Effector memory CD4-positive, alpha-beta T cell (primary cell): Measurements from ENCODE around the gene GALNT17.
"Not testable (repeated sequence)": the region's sequence is repeated elsewhere in the genome, so short reads cannot be mapped to it uniquely, and the experiment has no call there.

Source experiments
- DNase-seq, 3 donors: peaks; one replicate each; pipeline ENCODE4 v3.0.0-alpha.2; 2020
- H3K27ac ChIP-seq: 2 replicates; pipeline ENCODE4 v1.7.0; 2013; ENCODE audit warnings: mild to moderate bottlenecking, low read length, moderate library complexity; ENCODE audit not compliant: insufficient read depth, poor library complexity, severe bottlenecking
- H3K27me3 ChIP-seq: replicated peaks from 2 replicates; pipeline ENCODE4 v1.7.0; 2013; ENCODE audit warnings: mild to moderate bottlenecking, low read length; ENCODE audit not compliant: insufficient read depth, control insufficient read depth, poor library complexity, severe bottlenecking
- H3K36me3 ChIP-seq: 2 replicates; pipeline ENCODE4 v1.7.0; 2013; ENCODE audit warnings: mild to moderate bottlenecking, low read length, moderate library complexity; ENCODE audit not compliant: control insufficient read depth, insufficient read depth
- H3K4me1 ChIP-seq: 2 replicates; pipeline ENCODE4 v1.7.0; 2013; ENCODE audit warnings: low read length, mild to moderate bottlenecking; ENCODE audit not compliant: control insufficient read depth, insufficient read depth, poor library complexity, severe bottlenecking
- H3K4me3 ChIP-seq: 2 replicates; pipeline ENCODE4 v1.7.0; 2013; ENCODE audit warnings: low read length, low read depth, mild to moderate bottlenecking; ENCODE audit not compliant: insufficient read depth, poor library complexity, severe bottlenecking
- H3K9me3 ChIP-seq: 2 replicates; pipeline ENCODE4 v1.7.0; 2013; ENCODE audit warnings: mild to moderate bottlenecking, low read length, moderate library complexity; ENCODE audit not compliant: control insufficient read depth

GALNT17 gene

DNA sequence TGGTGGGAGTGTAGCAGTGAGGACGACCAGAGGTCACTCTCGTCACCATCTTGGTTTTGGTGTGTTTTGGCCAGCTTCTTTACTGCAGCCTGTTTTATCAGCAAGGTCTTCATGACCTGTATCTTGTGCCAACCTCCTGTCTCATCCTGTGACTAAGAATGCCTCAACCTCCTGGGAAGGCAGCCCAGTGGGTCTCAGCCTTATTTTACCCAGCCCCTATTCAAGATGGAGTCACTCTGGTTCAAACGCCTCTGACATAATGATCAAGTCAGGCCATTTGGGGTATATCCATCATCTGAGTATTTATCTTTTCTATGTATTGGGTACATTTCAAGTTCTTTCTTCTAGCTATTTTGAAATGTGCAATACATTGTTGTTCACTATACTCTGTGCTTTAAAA lies 503.9 kb downstream of the GALNT17 start:
- H3K9me3 ChIP-seq, H3K27ac ChIP-seq, H3K36me3 ChIP-seq, DNase-seq, H3K27me3 ChIP-seq, H3K4me1 ChIP-seq, H3K4me3 ChIP-seq: not testable (repeated sequence)

DNA sequence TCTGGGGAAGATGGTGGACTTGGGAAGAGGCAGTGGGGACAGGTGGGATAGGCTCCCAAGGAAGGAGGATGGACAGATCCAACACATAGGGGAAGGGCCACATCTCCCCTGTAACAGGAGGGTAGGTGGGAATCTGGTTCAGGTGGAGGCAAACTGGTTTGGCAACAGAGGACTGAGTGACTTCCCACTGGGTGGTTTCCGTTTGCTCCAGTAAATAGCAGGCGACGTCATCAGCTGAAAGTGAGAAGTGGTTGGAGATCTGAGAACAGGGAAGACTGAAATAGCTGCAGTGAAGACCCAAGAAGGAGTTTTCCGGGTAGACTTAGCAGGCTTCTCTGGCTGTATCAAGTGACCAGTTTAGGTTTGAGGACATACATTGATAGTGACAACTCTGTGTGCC lies 504.4 kb downstream of the GALNT17 start:
- no peaks in the 10 kb centered on the region for H3K9me3 ChIP-seq
- no peak for DNase-seq
- no peaks in the 10 kb centered on the region for H3K4me1 ChIP-seq

DNA sequence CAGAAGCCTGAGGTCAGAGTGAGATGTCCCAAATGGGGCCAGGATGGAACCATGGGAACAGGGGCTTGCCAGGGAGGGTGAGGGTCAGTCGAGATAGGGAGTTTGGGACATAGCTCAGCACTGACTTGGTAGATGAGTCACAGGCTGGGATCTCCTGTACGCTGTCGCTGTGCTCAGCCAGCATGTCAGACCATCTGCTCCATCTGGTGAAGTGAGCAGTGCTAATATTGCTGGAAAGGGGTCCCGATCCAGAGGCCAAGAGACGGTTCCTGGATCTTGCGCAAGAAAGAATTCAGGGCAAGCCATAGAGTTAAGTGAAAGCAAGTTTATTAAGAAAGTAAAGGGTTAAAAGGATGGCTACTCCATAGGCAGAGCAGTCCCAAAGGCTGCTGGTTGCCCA lies 505.6 kb downstream of the GALNT17 start:
- H3K27ac ChIP-seq = no peak overlapping the region
- no peaks in the 10 kb centered on the region for H3K9me3 ChIP-seq
- no peaks in the 10 kb centered on the region for H3K4me1 ChIP-seq
- H3K27me3 ChIP-seq = no peaks in the 10 kb centered on the region
- H3K36me3 ChIP-seq = no peaks in the 10 kb centered on the region
- H3K4me3 ChIP-seq = no peak overlapping the region
- DNase-seq = no peak

More for the DNA sequence above, 504.4 kb downstream of the GALNT17 start:
- Histone ChIP-seq H3K27ac (no peak overlapping the region), H3K4me3 (no peak overlapping the region), H3K27me3 (no peaks in the 10 kb centered on the region), H3K36me3 (no peaks in the 10 kb centered on the region)

DNA sequence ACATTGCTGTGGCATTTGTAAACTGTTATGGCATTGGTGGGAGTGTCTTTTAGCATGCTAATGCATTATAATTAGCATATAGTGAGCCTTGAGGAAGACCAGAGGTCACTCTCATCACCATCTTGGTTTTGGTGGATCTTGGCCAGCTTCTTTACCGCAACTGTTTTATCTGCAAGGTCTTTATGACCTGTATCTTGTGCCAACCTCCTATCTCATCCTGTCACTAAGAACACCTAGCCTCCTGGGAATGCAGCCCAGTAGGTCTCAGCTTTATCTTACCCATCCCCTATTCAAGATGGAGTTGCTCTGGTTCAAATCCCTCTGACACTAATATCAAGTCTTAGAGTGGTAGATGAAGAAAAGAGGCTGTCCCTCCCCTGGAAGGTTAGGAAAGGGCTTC lies 506.2 kb downstream of the GALNT17 start:
- no peak for DNase-seq
- Histone ChIP-seq H3K36me3 (no peaks in the 10 kb centered on the region), H3K27ac (no peak overlapping the region), H3K4me3 (no peak overlapping the region), H3K9me3 (no peaks in the 10 kb centered on the region), H3K4me1 (no peaks in the 10 kb centered on the region), H3K27me3 (no peaks in the 10 kb centered on the region)

DNA sequence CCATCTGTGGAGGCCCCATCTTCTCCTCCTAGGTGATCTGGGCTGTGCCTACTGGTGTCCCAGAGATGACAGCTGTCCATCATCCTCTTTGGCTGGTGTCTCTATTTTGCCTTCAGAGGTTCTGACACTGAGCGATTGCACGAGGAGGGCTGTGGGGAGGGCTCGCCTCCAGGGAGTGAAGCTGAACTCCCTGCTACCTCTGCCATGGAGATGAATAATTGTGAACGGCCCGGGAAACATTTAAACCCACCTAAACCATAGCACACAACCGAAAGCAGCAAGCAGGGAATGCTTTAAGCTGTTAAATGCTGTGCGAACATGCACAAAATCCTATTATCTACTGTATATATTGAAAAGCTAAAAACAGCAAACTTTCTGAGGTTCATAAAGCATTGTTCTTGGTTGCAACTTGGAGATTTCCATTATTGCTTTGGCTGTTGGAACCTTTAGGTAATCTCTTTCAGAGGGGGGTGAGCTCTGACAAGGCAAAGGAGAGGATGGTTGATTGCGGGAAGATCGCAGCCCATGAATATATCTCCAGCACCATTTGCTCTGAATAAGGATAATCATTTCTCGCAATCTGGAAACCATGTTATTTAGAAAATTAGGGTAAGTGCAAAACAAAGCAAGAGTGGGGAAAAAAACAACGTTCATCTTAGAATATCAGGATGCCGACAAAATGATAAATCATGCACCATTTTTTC lies 507.6 kb downstream of the GALNT17 start:
- Histone ChIP-seq H3K4me3 (no peak overlapping the region), H3K9me3 (no peaks in the 10 kb centered on the region), H3K27me3 (no peaks in the 10 kb centered on the region), H3K4me1 (no peaks in the 10 kb centered on the region), H3K27ac (no peak overlapping the region), H3K36me3 (no peaks in the 10 kb centered on the region)
- no peak for DNase-seq

DNA sequence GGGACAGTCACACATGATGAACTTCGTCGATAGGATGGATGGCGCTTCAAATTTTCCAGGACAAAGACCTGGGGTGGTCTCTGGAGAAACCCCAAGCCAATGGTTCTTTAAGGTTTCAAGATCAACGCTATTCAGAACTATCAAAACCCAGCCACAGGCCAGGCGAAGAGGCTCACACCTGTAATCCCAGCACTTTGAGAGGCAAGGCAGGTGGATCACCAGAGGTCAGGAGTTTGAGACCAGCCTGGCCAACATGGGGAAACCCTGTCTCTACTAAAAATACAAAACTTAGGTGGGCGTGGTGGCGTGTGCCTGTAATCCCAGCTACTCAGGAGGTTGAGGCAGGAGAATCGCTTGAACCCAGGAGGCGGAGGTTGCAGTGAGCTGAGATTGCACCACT lies 511.1 kb downstream of the GALNT17 start:
- H3K9me3 ChIP-seq, H3K27ac ChIP-seq, H3K4me1 ChIP-seq, H3K27me3 ChIP-seq, H3K36me3 ChIP-seq, H3K4me3 ChIP-seq, DNase-seq: not testable (repeated sequence)

DNA sequence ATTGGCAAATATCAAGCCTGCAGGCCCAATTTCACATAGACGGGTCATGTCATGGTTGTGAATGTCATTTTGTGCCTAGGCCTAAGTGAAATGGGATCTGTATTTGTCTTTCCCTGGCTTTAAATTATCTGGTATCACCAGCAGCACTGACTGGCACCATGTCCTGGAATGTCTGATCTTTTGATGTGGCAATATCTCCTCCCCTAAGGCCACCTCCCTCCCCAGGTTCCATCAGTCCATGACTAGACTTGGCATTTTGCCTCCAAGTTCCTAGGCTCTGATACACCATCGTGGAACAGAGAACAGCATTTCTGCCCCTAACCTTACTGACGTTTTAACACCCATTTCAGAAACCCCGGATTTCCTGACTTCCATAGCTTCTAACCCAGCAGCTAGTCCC lies 513.9 kb downstream of the GALNT17 start:
- no peaks in the 10 kb centered on the region for H3K9me3 ChIP-seq
- H3K4me1 ChIP-seq = no peaks in the 10 kb centered on the region
- no peak overlapping the region for H3K27ac ChIP-seq
- no peaks in the 10 kb centered on the region for H3K27me3 ChIP-seq
- H3K4me3 ChIP-seq = no peak overlapping the region
- no peaks in the 10 kb centered on the region for H3K36me3 ChIP-seq
- no peak for DNase-seq

DNA sequence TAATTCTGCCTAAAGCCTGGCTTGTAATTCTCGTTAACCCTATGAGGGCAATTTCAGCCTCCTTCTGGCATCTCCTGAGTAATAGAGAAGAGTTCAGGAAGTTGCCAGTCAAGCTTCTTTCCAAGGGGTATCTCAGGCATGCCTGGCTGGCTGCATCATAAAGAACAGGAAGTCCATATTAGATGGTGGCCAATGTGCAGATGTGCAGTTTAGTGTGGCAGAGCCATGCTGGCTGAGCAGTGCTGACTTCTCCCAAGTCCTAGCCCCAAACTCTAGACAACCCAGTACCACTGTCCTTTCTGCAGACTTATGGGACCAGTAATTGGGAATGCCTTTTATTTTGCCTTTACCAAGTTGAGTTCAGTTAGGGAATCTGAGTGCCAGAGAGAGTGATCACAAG lies 517.9 kb downstream of the GALNT17 start:
- H3K4me3 ChIP-seq = no peak overlapping the region
- H3K4me1 ChIP-seq = no peaks in the 10 kb centered on the region
- no peaks in the 10 kb centered on the region for H3K27me3 ChIP-seq
- H3K27ac ChIP-seq = no peak overlapping the region
- no peaks in the 10 kb centered on the region for H3K9me3 ChIP-seq
- no peaks in the 10 kb centered on the region for H3K36me3 ChIP-seq
- no peak for DNase-seq

DNA sequence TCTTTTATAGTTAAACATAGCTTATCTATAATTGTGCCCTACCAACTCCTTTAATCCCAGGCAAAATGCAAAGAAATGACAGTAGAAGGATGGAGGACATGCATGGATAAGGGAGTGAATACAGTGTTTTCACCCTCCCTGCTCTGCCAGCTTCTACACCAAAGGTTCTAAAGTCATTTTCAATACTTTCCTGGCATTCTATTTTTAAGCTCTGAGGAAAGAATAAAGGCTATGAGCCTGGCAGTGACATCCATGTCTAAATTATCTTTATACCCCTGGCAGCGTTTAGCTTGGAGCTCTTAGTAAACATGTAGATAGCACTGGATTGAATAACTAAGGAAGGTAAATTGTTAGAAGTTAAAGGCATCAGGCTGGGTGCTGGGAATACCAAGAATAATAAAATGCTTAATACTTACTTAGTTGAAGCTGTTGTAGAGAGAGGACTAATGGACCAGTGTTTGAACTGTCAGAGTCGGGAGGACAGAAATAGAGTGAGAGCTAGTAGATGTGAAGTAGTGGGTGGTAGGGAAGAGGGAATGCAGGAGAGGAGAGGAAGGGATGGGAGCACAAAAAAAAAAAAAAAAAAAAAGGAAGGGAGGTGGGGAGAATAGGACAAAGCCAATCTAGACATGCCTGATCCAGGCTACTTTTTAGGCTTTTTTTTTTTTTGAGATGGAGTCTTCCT lies 518.9 kb downstream of the GALNT17 start:
- no peak for DNase-seq
- Histone ChIP-seq H3K27me3 (no peaks in the 10 kb centered on the region), H3K9me3 (no peaks in the 10 kb centered on the region), H3K36me3 (no peaks in the 10 kb centered on the region), H3K4me3 (no peak overlapping the region), H3K27ac (no peak overlapping the region), H3K4me1 (no peaks in the 10 kb centered on the region)

DNA sequence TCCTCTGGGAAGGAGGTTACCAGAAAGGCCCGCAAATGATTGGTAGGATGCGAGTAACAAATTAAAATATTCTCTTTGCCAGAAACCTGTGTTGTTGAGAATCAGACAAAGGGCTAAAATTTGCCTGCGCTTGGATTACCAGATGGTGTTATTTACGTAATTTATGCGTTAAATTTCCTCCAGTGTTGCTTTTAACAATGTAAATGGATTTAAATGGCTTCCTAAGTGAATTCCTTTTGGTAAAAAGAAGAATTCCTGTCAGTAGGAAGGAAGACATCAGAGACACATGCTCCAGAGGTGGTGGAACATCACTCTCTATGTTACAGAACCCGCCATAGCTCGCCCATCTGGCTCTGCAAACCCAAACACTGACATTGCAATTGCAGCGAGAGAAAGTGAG lies 520.6 kb downstream of the GALNT17 start:
- Histone ChIP-seq H3K9me3 (no peaks in the 10 kb centered on the region), H3K4me1 (no peaks in the 10 kb centered on the region), H3K36me3 (no peaks in the 10 kb centered on the region), H3K27me3 (no peaks in the 10 kb centered on the region), H3K4me3 (no peak overlapping the region), H3K27ac (no peak overlapping the region)
- no peak for DNase-seq
